Neural crest cell (in vitro differentiated cells): Measurements from ENCODE around the gene MRPL36. TPM values are rescaled to one million over a fixed set of nuclear protein-coding genes. Genes with fewer than 3 reads are reported as not detected.

Experiments
- DNase-seq: peaks from one replicate; pipeline ENCODE4 v3.0.0; 2021; ENCODE audit warnings: low read depth, mixed read lengths, low spot score
- H3K27ac Mint-ChIP-seq: one replicate; pipeline ENCODE4 v1.8.0; 2021; ENCODE audit warnings: mild to moderate bottlenecking, mixed read lengths; ENCODE audit not compliant: unreplicated experiment
- H3K27me3 Mint-ChIP-seq: 2 replicates; pipeline ENCODE4 v1.8.0; 2021; ENCODE audit warnings: low read depth, mild to moderate bottlenecking, mixed read lengths
- H3K36me3 Mint-ChIP-seq: 2 replicates; pipeline ENCODE4 v1.8.0; 2021; ENCODE audit warnings: low read depth, mild to moderate bottlenecking, mixed read lengths
- H3K4me1 Mint-ChIP-seq: 2 replicates; pipeline ENCODE4 v1.8.0; 2021; ENCODE audit warnings: mixed read lengths
- H3K4me3 Mint-ChIP-seq: one replicate; pipeline ENCODE4 v1.8.0; 2021; ENCODE audit warnings: mild to moderate bottlenecking, mixed read lengths
- H3K9me3 Mint-ChIP-seq: 2 replicates; pipeline ENCODE4 v1.8.0; 2021; ENCODE audit warnings: mixed read lengths
- CTCF ChIP-seq: fragments of 200-600 bp; sonication (generic); conservative IDR thresholded peaks from 2 replicates; pipeline ENCODE4 v1.5.0; 2021; ENCODE audit warnings: antibody characterized with exemption, mild to moderate bottlenecking
- total RNA-seq: library from RNA; stranded (reverse); gene quantifications from 2 replicates; pipeline ENCODE4 v1.2.1, GENCODE V29; 2021

The MRPL36 gene
- total RNA-seq, 1 donor from 2014 or later, result 50.8 TPM

- Mint-ChIP-seq H3K36me3 (no peaks in the 10 kb centered on the region), H3K27me3 (no peaks in the 10 kb centered on the region), H3K4me1 (peaks cover 12% of the 10 kb centered on the region), H3K27ac (no peak overlapping the region), H3K4me3 (no peak overlapping the region), H3K9me3 (no peaks in the 10 kb centered on the region)
- no peak for TF ChIP-seq CTCF
- DNase-seq, result no peak
Observed at GRCh38 chr5:1762121-1762882, 37.3 kb downstream of the MRPL36 start.

GRCh38 chr5:1761453-1761755 is 38.2 kb downstream of the MRPL36 start:
- Mint-ChIP-seq H3K9me3 (no peaks in the 10 kb centered on the region), H3K27me3 (no peaks in the 10 kb centered on the region), H3K4me1 (peaks cover 14% of the 10 kb centered on the region), H3K27ac (no peak overlapping the region), H3K4me3 (no peak overlapping the region), H3K36me3 (no peaks in the 10 kb centered on the region)
- TF ChIP-seq CTCF, result no peak
- no peak for DNase-seq

- Mint-ChIP-seq H3K27me3 (no peaks in the 10 kb centered on the region), H3K9me3 (no peaks in the 10 kb centered on the region), H3K36me3 (no peaks in the 10 kb centered on the region), H3K4me3 (no peak overlapping the region), H3K27ac (no peak overlapping the region), H3K4me1 (peaks cover 19% of the 10 kb centered on the region)
- no peak for TF ChIP-seq CTCF
- DNase-seq, result no peak
Observed at GRCh38 chr5:1760656-1761452, 38.8 kb downstream of the MRPL36 start.

- Mint-ChIP-seq H3K9me3 (no peaks in the 10 kb centered on the region), H3K4me1 (peaks cover 25% of the 10 kb centered on the region), H3K27ac (no peak overlapping the region), H3K27me3 (no peaks in the 10 kb centered on the region), H3K36me3 (no peaks in the 10 kb centered on the region), H3K4me3 (no peak overlapping the region)
- no peak for DNase-seq
- TF ChIP-seq CTCF, result no peak
Observed at GRCh38 chr5:1760231-1760630, 39.4 kb downstream of the MRPL36 start.

GRCh38 chr5:1759378-1759970 is 40.2 kb downstream of the MRPL36 start:
- H3K36me3 Mint-ChIP-seq, result no peaks in the 10 kb centered on the region
- TF ChIP-seq CTCF, result no peak
- no peaks in the 10 kb centered on the region for H3K9me3 Mint-ChIP-seq
- no peak overlapping the region for H3K4me3 Mint-ChIP-seq
- no peak for DNase-seq
- no peaks in the 10 kb centered on the region for H3K27me3 Mint-ChIP-seq
- H3K4me1 Mint-ChIP-seq, result peaks cover 21% of the 10 kb centered on the region
- H3K27ac Mint-ChIP-seq, result no peak overlapping the region
